MCF 10A (cell line): ENCODE data around the gene HOXC5. TPM values are rescaled to one million over a fixed set of nuclear protein-coding genes. Genes with fewer than 3 reads are reported as not detected.
A peak's percentile ranks its signal among the peaks of the same experiment; 100 is the strongest.

Experiments
- BruUV-seq: library from RNA; stranded (reverse); fragments of 400-500 nt; replicated peaks from 2 replicates; lab custom pipeline; 2021; lab: Mats Ljungman, UMichigan
- CTCF ChIA-PET: fragments of 300-600 bp; sonication (Branson Sonifier 250); formaldehyde crosslinking; extraction: SDS; loops from one replicate; lab custom pipeline; 2021; ENCODE audit warnings: antibody characterized with exemption, inconsistent platforms; lab: Yijun Ruan, JAX
- POLR2A ChIA-PET: fragments of 300-600, 350-650 bp; sonication (Branson Sonifier 250); formaldehyde crosslinking; extraction: SDS; loops from one replicate; lab custom pipeline; 2020; ENCODE audit warnings: antibody characterized with exemption, inconsistent platforms; lab: Yijun Ruan, JAX
- DNase-seq: peaks from one replicate; pipeline ENCODE4 v3.0.0-alpha.2; 2018; ENCODE audit not compliant: unreplicated experiment
- H3K27ac Mint-ChIP-seq: one replicate; pipeline ENCODE4 v1.8.0; 2022; ENCODE audit warnings: mild to moderate bottlenecking, low read depth, mixed read lengths; ENCODE audit not compliant: unreplicated experiment
- H3K27me3 Mint-ChIP-seq: one replicate; pipeline ENCODE4 v1.8.0; 2022; ENCODE audit warnings: mixed read lengths; ENCODE audit not compliant: insufficient read depth, unreplicated experiment
- H3K36me3 Mint-ChIP-seq: one replicate; pipeline ENCODE4 v1.8.0; 2022; ENCODE audit warnings: mild to moderate bottlenecking, moderate library complexity, mixed read lengths; ENCODE audit not compliant: insufficient read depth, unreplicated experiment
- H3K4me1 Mint-ChIP-seq: one replicate; pipeline ENCODE4 v1.8.0; 2022; ENCODE audit warnings: mixed read lengths; ENCODE audit not compliant: insufficient read depth, unreplicated experiment
- H3K4me3 Mint-ChIP-seq: one replicate; pipeline ENCODE4 v1.8.0; 2022; ENCODE audit warnings: mild to moderate bottlenecking, moderate library complexity, mixed read lengths; ENCODE audit not compliant: unreplicated experiment
- H3K9me3 Mint-ChIP-seq: one replicate; pipeline ENCODE4 v1.8.0; 2022; ENCODE audit warnings: mixed read lengths; ENCODE audit not compliant: unreplicated experiment
- CTCF ChIP-seq: fragments of 200-600 bp; IDR thresholded peaks from one replicate; pipeline ENCODE4 v1.8.0; 2022; ENCODE audit warnings: antibody characterized with exemption, mild to moderate bottlenecking; ENCODE audit not compliant: unreplicated experiment
- intact Hi-C: fragments of 100-400 bp; cut with micrococcal nuclease; formaldehyde crosslinking; loops from 2 replicates; pipeline ENCODE4 v1.14.1; 2022
- total RNA-seq: library from RNA; stranded (reverse); gene quantifications from 2 replicates; pipeline ENCODE4 v1.2.3, GENCODE V29; 2022

Gene HOXC5
- total RNA-seq, 1 experiment from 2014 or later: not detected

GRCh38 chr12:54026640-54027441 is 6.0 kb upstream of the HOXC5 start:
- peaks cover 20% of the 10 kb centered on the region for H3K36me3 Mint-ChIP-seq
- POLR2A ChIA-PET: interaction anchor here (2.7 to 3.7 kb wide), 2 partner anchors 10 to 27 kb away, joined by 12 to 35 read pairs; partner anchors contain the start of gene HOXC9
- H3K27me3 Mint-ChIP-seq: no peaks in the 10 kb centered on the region
- DNase-seq: no peak
- CTCF ChIA-PET: interaction anchor here (0.7 to 9.4 kb wide), 8 partner anchors 11 to 307 kb away, joined by 3 to 233 read pairs (median 4); partner anchors contain the start of genes HOXC8 and SMUG1
- H3K9me3 Mint-ChIP-seq: no peaks in the 10 kb centered on the region
- H3K27ac Mint-ChIP-seq: peak overlapping the region; percentile 31
- H3K4me3 Mint-ChIP-seq: no peak overlapping the region
- H3K4me1 Mint-ChIP-seq: peaks cover 2% of the 10 kb centered on the region
- intact Hi-C loops: no loop called here
- no peak for TF ChIP-seq CTCF
- no TSS peak for BruUV-seq

- Mint-ChIP-seq H3K4me1 (no peaks in the 10 kb centered on the region), H3K27ac (peak overlapping the region; percentile 31), H3K27me3 (no peaks in the 10 kb centered on the region), H3K9me3 (no peaks in the 10 kb centered on the region), H3K4me3 (no peak overlapping the region), H3K36me3 (peaks cover 20% of the 10 kb centered on the region)
- CTCF ChIA-PET: interaction anchor here (0.6 to 9.4 kb wide), 6 partner anchors 11 to 182 kb away, joined by 3 to 233 read pairs (median 6); partner anchors contain the start of genes HOXC8 and SMUG1
- DNase-seq: no peak
- BruUV-seq: no TSS peak
- TF ChIP-seq CTCF: no peak
- POLR2A ChIA-PET: interaction anchor here (1.7 to 3.7 kb wide), 3 partner anchors 10 to 27 kb away, joined by 5 to 35 read pairs (median 12); partner anchors contain the start of gene HOXC9
- intact Hi-C loops: no loop called here
Measured at GRCh38 chr12:54027442-54027786, 5.4 kb upstream of the HOXC5 start.

GRCh38 chr12:54028314-54029201 is 4.3 kb upstream of the HOXC5 start, which contains the start of gene HOXC6:
Gene HOXC6, plus strand, starts transcription at chr12:54028440. Its CDS starts 82 bp downstream, at chr12:54028522.
- Mint-ChIP-seq H3K4me3 (peak within 1 kb of the TSS; percentile 75), H3K27ac (peak within 1 kb of the TSS; percentile 31)

More at GRCh38 chr12:54028314-54029201, 4.3 kb upstream of the HOXC5 start, which contains the start of gene HOXC6:
- no peak for TF ChIP-seq CTCF
- ChIA-PET CTCF (interaction anchor here (0.6 to 9.4 kb wide), 9 partner anchors 12 to 185 kb away, joined by 3 to 233 read pairs (median 4); partner anchors contain the start of genes HOXC8 and SMUG1), POLR2A (interaction anchor here (0.6 to 3.7 kb wide), 9 partner anchors 9 to 251 kb away, joined by 3 to 35 read pairs (median 4); partner anchors contain the start of genes HOXC8 and HOXC9)
- BruUV-seq: no TSS peak
- no peaks in the 10 kb centered on the region for H3K27me3 Mint-ChIP-seq
- no peaks in the 10 kb centered on the region for H3K9me3 Mint-ChIP-seq
- peak; percentile 48 for DNase-seq
- peaks cover 20% of the 10 kb centered on the region for H3K36me3 Mint-ChIP-seq
- intact Hi-C loops: no loop called here
- H3K4me1 Mint-ChIP-seq: peaks cover 5% of the 10 kb centered on the region
